Activated CD8-positive, alpha-beta memory T cell treated with anti-CD3 and anti-CD28 coated beads for 48 hours (primary cell): ENCODE measurements around the gene RBM20.
"Not testable (repeated sequence)": the region's sequence is repeated elsewhere in the genome, so short reads cannot be mapped to it uniquely, and the experiment has no call there.

ENCODE experiments used
- DNase-seq, 3 experiments: peaks; one replicate each; pipeline ENCODE4 v3.0.0-alpha.2; 2020; ENCODE audit warnings: low read depth in 2 of 3, low spot score in 2 of 3

RBM20 gene

GRCh38 chr10:110643653-110644597, at the start of gene RBM20:
TSS of gene RBM20 (plus strand) at chr10:110644336. CDS start at chr10:110644455, 119 bp downstream.
- no peak for DNase-seq

GRCh38 chr10:110597476-110597875, 46.7 kb upstream of the RBM20 start:
- no peak for DNase-seq

GRCh38 chr10:110600487-110601101, 43.5 kb upstream of the RBM20 start:
- no peak for DNase-seq

GRCh38 chr10:110601581-110601980, 42.6 kb upstream of the RBM20 start:
- DNase-seq = no peak

- no peak for DNase-seq
Measured at GRCh38 chr10:110608087-110608486, 36.0 kb upstream of the RBM20 start.

- no peak for DNase-seq
Measured at GRCh38 chr10:110609605-110610004, 34.5 kb upstream of the RBM20 start.

GRCh38 chr10:110610308-110610774, 33.8 kb upstream of the RBM20 start:
- DNase-seq = no peak

- not testable (repeated sequence) for DNase-seq
Measured at GRCh38 chr10:110610781-110611180, 33.4 kb upstream of the RBM20 start.

GRCh38 chr10:110612087-110612486, 32.0 kb upstream of the RBM20 start:
- DNase-seq = no peak

GRCh38 chr10:110612629-110613028, 31.5 kb upstream of the RBM20 start:
- DNase-seq = no peak

- DNase-seq = no peak
Measured at GRCh38 chr10:110613341-110613995, 30.7 kb upstream of the RBM20 start.

GRCh38 chr10:110613996-110614495, 30.1 kb upstream of the RBM20 start:
- DNase-seq = no peak

- no peak for DNase-seq
Measured at GRCh38 chr10:110615057-110615747, 28.9 kb upstream of the RBM20 start.

GRCh38 chr10:110616493-110617033, 27.6 kb upstream of the RBM20 start:
- no peak for DNase-seq

GRCh38 chr10:110617425-110618229, 26.5 kb upstream of the RBM20 start:
- no peak for DNase-seq

- no peak for DNase-seq
Measured at GRCh38 chr10:110618230-110618610, 25.9 kb upstream of the RBM20 start.

- no peak for DNase-seq
Measured at GRCh38 chr10:110619514-110620397, 24.4 kb upstream of the RBM20 start.

- DNase-seq = no peak
Measured at GRCh38 chr10:110620398-110620719, 23.8 kb upstream of the RBM20 start.

- not testable (repeated sequence) for DNase-seq
Measured at GRCh38 chr10:110623316-110623715, 20.8 kb upstream of the RBM20 start.
